Astrocyte of the cerebellum (primary cell): ENCODE data around the gene KIF4A.
"Not testable (repeated sequence)": the region's sequence is repeated elsewhere in the genome, so short reads cannot be mapped to it uniquely, and the experiment has no call there.

Source experiments
- DNase-seq: peaks from one replicate; pipeline ENCODE4 v3.0.0-alpha.2; 2011; ENCODE audit warnings: low read depth
- H3K4me3 ChIP-seq: 2 replicates; pipeline ENCODE4 v1.5.1; 2011; ENCODE audit warnings: mild to moderate bottlenecking, low read depth, low read length, moderate library complexity
- CTCF ChIP-seq: IDR thresholded peaks from 2 replicates; pipeline ENCODE4 v1.5.1; 2012; ENCODE audit warnings: low read length, low read depth, moderate library complexity, mild to moderate bottlenecking; ENCODE audit errors: missing control alignments
- in situ Hi-C: cut with HindIII; loops from 2 replicates; pipeline ENCODE4 v1.10.0; 2017; ENCODE audit warnings: low sequenced_read_pairs

Gene KIF4A

GRCh38 chrX:70289793-70290770 is at the start of gene KIF4A, which contains the start of gene PDZD11:
TSS of gene KIF4A (plus strand) at chrX:70290104. CDS start at chrX:70290459, 355 bp downstream.
TSS of gene PDZD11 (minus strand) at chrX:70289927. CDS start at chrX:70289341, 586 bp downstream.
- in situ Hi-C loops = no loop called here
- no peak for TF ChIP-seq CTCF
- DNase-seq = peak; percentile 43
- H3K4me3 ChIP-seq = peak within 1 kb of the TSS; percentile 60

GRCh38 chrX:70240751-70241150 is 49.2 kb upstream of the KIF4A start:
- no peak for DNase-seq
- H3K4me3 ChIP-seq = no peak overlapping the region
- no peak for TF ChIP-seq CTCF
- in situ Hi-C loops = no loop called here

GRCh38 chrX:70241501-70241900 is 48.4 kb upstream of the KIF4A start:
- in situ Hi-C loops = no loop called here
- no peak for DNase-seq
- no peak overlapping the region for H3K4me3 ChIP-seq
- no peak for TF ChIP-seq CTCF

GRCh38 chrX:70243601-70244000 is 46.3 kb upstream of the KIF4A start:
- H3K4me3 ChIP-seq, in situ Hi-C loops, DNase-seq: not testable (repeated sequence)

- in situ Hi-C loops = no loop called here
- TF ChIP-seq CTCF = no peak
- no peak overlapping the region for H3K4me3 ChIP-seq
- DNase-seq = no peak
Measured at GRCh38 chrX:70244881-70245280, 45.0 kb upstream of the KIF4A start.

GRCh38 chrX:70247252-70247651 is 42.7 kb upstream of the KIF4A start:
- no peak overlapping the region for H3K4me3 ChIP-seq
- DNase-seq = no peak
- in situ Hi-C loops = no loop called here
- TF ChIP-seq CTCF = no peak

- no peak for DNase-seq
- H3K4me3 ChIP-seq = no peak overlapping the region
- no peak for TF ChIP-seq CTCF
- in situ Hi-C loops = no loop called here
Measured at GRCh38 chrX:70252491-70252890, 37.4 kb upstream of the KIF4A start.
